Stimulated activated naive CD8-positive, alpha-beta T cell treated with anti-CD3 and anti-CD28 coated beads, Interleukin-15, Interleukin-2, amounts not matched to agents 100 U/mL and 50 U/mL, for 24 hours (primary cell): ENCODE results near the gene DND1.
"Not testable (repeated sequence)": the region's sequence is repeated elsewhere in the genome, so short reads cannot be mapped to it uniquely, and the experiment has no call there.

Source experiments
- ATAC-seq: fragments of 150-1000 bp; cut with Tn5 transposase; one replicate; pipeline ENCODE4 v1.10.0; 2021
- DNase-seq: peaks from one replicate; pipeline ENCODE4 v3.0.0; 2021

The DND1 gene

GRCh38 chr5:140631036-140631417 lies 42.3 kb downstream of the DND1 start:
- DNase-seq, result no peak
- ATAC-seq, result no peak

- ATAC-seq (no peak), DNase-seq (no peak)
Measured at GRCh38 chr5:140630292-140631035, 42.9 kb downstream of the DND1 start.

GRCh38 chr5:140628711-140629110 lies 44.7 kb downstream of the DND1 start:
- no peak for ATAC-seq

GRCh38 chr5:140627972-140628371 lies 45.4 kb downstream of the DND1 start:
- ATAC-seq, result no peak
- no peak for DNase-seq

More at GRCh38 chr5:140628711-140629110, 44.7 kb downstream of the DND1 start:
- no peak for DNase-seq

- not testable (repeated sequence) for DNase-seq, ATAC-seq
Measured at GRCh38 chr5:140624886-140625285, 48.5 kb downstream of the DND1 start.

GRCh38 chr5:140623061-140623460 lies 50.3 kb downstream of the DND1 start:
- not testable (repeated sequence) for DNase-seq, ATAC-seq

- DNase-seq, result no peak
- no peak for ATAC-seq
Measured at GRCh38 chr5:140622301-140622700, 51.1 kb downstream of the DND1 start.
